H1 (cell line): ENCODE measurements around the gene MBNL1. TPM values are rescaled to one million over a fixed set of nuclear protein-coding genes. Genes with fewer than 3 reads are reported as not detected.

ENCODE experiments used
- BACH1 ChIP-seq: IDR thresholded peaks from 2 replicates; pipeline ENCODE4 v1.6.1; 2012; ENCODE audit warnings: low read length, improper control_type of control experiment
- CBX5 ChIP-seq: fragments of 300-800, 300-1000 bp; sonication (generic); IDR thresholded peaks from 2 replicates; pipeline ENCODE4 v1.7.1; 2016; ENCODE audit warnings: antibody characterized with exemption, low read length, low read depth
- EP300 ChIP-seq, 2 experiments: IDR thresholded peaks; 1 replicate in 1 of 2; 2 replicates in 1 of 2; pipeline ENCODE4 v1.6.1; 2011 to 2012; ENCODE audit warnings: low read depth in 2 of 2, low read length in 2 of 2, mild to moderate bottlenecking in 2 of 2, borderline replicate concordance in 1 of 2, inconsistent platforms in 1 of 2, moderate library complexity in 1 of 2
- GTF2F1 ChIP-seq: IDR thresholded peaks from 2 replicates; pipeline ENCODE4 v1.6.1; 2012; ENCODE audit warnings: low read depth, low read length, improper control_type of control experiment, borderline replicate concordance
- MAX ChIP-seq: IDR thresholded peaks from 2 replicates; pipeline ENCODE4 v1.6.1; 2012; ENCODE audit warnings: inconsistent platforms
- RBBP5 ChIP-seq: IDR thresholded peaks from 2 replicates; pipeline ENCODE4 v1.7.1; 2012; ENCODE audit warnings: low read depth, mild to moderate bottlenecking, inconsistent platforms, low read length, moderate library complexity, borderline replicate concordance
- polyA plus RNA-seq, 7 experiments: library from polyadenylated mRNA; depleted of rRNA in 3 of 7; stranded (reverse) in 5 of 7; unstranded in 2 of 7; fragments of >200 nt in 5 of 7; fragments of 200-250 nt in 2 of 7; gene quantifications; 1 replicate in 5 of 7; 2 replicates in 1 of 7; 4 replicates in 1 of 7; pipeline versions ENCODE4 v1.2.1 to v1.2.3, GENCODE V29; 2011 to 2013; ENCODE audit warnings: missing spikeins in 2 of 7, mixed read lengths in 2 of 7
- total RNA-seq: library from RNA; stranded (reverse); fragmentation: NEBNext Ultra II Directional; extraction: Animal tissue kit (Norgen Biotek cat#: 25700); gene quantifications from 2 replicates; pipeline ENCODE4 v1.2.1, GENCODE V29; 2021

Gene MBNL1
- total and polyA plus RNA-seq, 2 of the 8 experiments (the other 6 are each of a cell fraction or from before 2014, with no cell fraction given): 5.0 to 16.4 TPM

GRCh38 chr3:152375546-152375945 is 106.8 kb downstream of the MBNL1 start (continued):
- no peak for TF ChIP-seq MAX
- TF ChIP-seq EP300 (IDR thresholded peaks at IDR 0.05; ENCODE audit: borderline replicate concordance in 1 of 2, low read depth in 2 of 2, low read length in 2 of 2): no peak
- no peak for TF ChIP-seq GTF2F1
- TF ChIP-seq BACH1: no peak
- no peak for TF ChIP-seq CBX5
- TF ChIP-seq RBBP5: no peak
